Trophoblast cell (in vitro differentiated cells and primary cell): ENCODE results near the gene BLOC1S4.

Experiments
- DNase-seq, 2 donors: peaks; one replicate each; pipeline ENCODE4 v3.0.0-alpha.2; 2016
- H2AFZ ChIP-seq: 2 replicates; pipeline ENCODE4 v1.6.1; 2013; ENCODE audit warnings: low read length, moderate library complexity, mild to moderate bottlenecking; ENCODE audit not compliant: insufficient read depth, poor library complexity
- H2AK5ac ChIP-seq: 2 replicates; pipeline ENCODE4 v1.6.1; 2013; ENCODE audit warnings: mild to moderate bottlenecking, low read length
- H2BK120ac ChIP-seq: 2 replicates; pipeline ENCODE4 v1.6.1; 2013; ENCODE audit warnings: low read length, mild to moderate bottlenecking, moderate library complexity; ENCODE audit not compliant: insufficient read depth, poor library complexity
- H2BK12ac ChIP-seq: 2 replicates; pipeline ENCODE4 v1.6.1; 2013; ENCODE audit warnings: mild to moderate bottlenecking, low read length, moderate library complexity
- H2BK5ac ChIP-seq: 2 replicates; pipeline ENCODE4 v1.6.1; 2013; ENCODE audit warnings: low read length, low read depth, moderate library complexity, mild to moderate bottlenecking; ENCODE audit not compliant: poor library complexity
- H3K14ac ChIP-seq: 2 replicates; pipeline ENCODE4 v1.6.1; 2013; ENCODE audit warnings: mild to moderate bottlenecking, low read length
- H3K18ac ChIP-seq: 2 replicates; pipeline ENCODE4 v1.6.1; 2013; ENCODE audit warnings: mild to moderate bottlenecking, low read length
- H3K23ac ChIP-seq: 2 replicates; pipeline ENCODE4 v1.6.1; 2013; ENCODE audit warnings: low read length
- H3K27ac ChIP-seq: 2 replicates; pipeline ENCODE4 v1.5.1; 2013; ENCODE audit warnings: low read depth, mild to moderate bottlenecking, inconsistent platforms, low read length, moderate library complexity
- H3K27me3 ChIP-seq: 2 replicates; pipeline ENCODE4 v1.6.1; 2013; ENCODE audit warnings: inconsistent platforms, mild to moderate bottlenecking, low read length, moderate library complexity; ENCODE audit not compliant: insufficient read depth
- H3K36me3 ChIP-seq, 2 experiments: 1 replicate in 1 of 2; 2 replicates in 1 of 2; pipeline ENCODE4 v1.6.1; 2013; ENCODE audit warnings: low read length in 2 of 2, mild to moderate bottlenecking in 2 of 2, moderate library complexity in 1 of 2; ENCODE audit not compliant: insufficient read depth in 2 of 2, control insufficient read depth in 1 of 2
- H3K4ac ChIP-seq: 2 replicates; pipeline ENCODE4 v1.6.1; 2013; ENCODE audit warnings: low read depth, mild to moderate bottlenecking, low read length, moderate library complexity
- H3K4me1 ChIP-seq, 2 experiments: 1 replicate in 1 of 2; 2 replicates in 1 of 2; pipeline ENCODE4 v1.6.1; 2013; ENCODE audit warnings: low read length in 2 of 2, mild to moderate bottlenecking in 2 of 2, moderate library complexity in 1 of 2; ENCODE audit not compliant: insufficient read depth in 2 of 2, control insufficient read depth in 1 of 2
- H3K4me2 ChIP-seq: 2 replicates; pipeline ENCODE4 v1.6.1; 2013; ENCODE audit warnings: inconsistent platforms, mild to moderate bottlenecking, low read length, moderate library complexity
- H3K4me3 ChIP-seq: 2 replicates; pipeline ENCODE4 v1.5.1; 2013; ENCODE audit warnings: mild to moderate bottlenecking, low read depth, low read length, inconsistent platforms
- H3K79me1 ChIP-seq: one replicate; pipeline ENCODE4 v1.6.1; 2013; ENCODE audit warnings: low read length
- H3K79me2 ChIP-seq: 2 replicates; pipeline ENCODE4 v1.6.1; 2013; ENCODE audit warnings: low read length, mild to moderate bottlenecking; ENCODE audit not compliant: control insufficient read depth, insufficient read depth, poor library complexity
- H3K9ac ChIP-seq: 2 replicates; pipeline ENCODE4 v1.6.1; 2013; ENCODE audit warnings: mild to moderate bottlenecking, low read length
- H3K9me3 ChIP-seq: 2 replicates; pipeline ENCODE4 v1.6.1; 2013; ENCODE audit warnings: low read depth, mild to moderate bottlenecking, control low read depth, inconsistent platforms, low read length; ENCODE audit not compliant: insufficient read depth
- H4K12ac ChIP-seq: 2 replicates; pipeline ENCODE4 v1.6.1; 2013; ENCODE audit warnings: low read depth, mild to moderate bottlenecking, low read length, moderate library complexity
- H4K8ac ChIP-seq: 2 replicates; pipeline ENCODE4 v1.6.1; 2013; ENCODE audit warnings: low read depth, mild to moderate bottlenecking, low read length, moderate library complexity
- H4K91ac ChIP-seq: one replicate; pipeline ENCODE4 v1.6.1; 2013; ENCODE audit warnings: low read depth, mild to moderate bottlenecking, low read length, moderate library complexity
- WGBS: extraction: QIAGEN DNeasy Blood & Tissue Kit; methylation state at CpG from one replicate; pipeline ENCODE4 v1.1.7; 2013; ENCODE audit warnings: missing lambda C conversion rate; ENCODE audit not compliant: insufficient read length, insufficient coverage; ENCODE audit errors: extremely low coverage; 5-methylcytosine and 5-hydroxymethylcytosine counted together

BLOC1S4 gene

DNA sequence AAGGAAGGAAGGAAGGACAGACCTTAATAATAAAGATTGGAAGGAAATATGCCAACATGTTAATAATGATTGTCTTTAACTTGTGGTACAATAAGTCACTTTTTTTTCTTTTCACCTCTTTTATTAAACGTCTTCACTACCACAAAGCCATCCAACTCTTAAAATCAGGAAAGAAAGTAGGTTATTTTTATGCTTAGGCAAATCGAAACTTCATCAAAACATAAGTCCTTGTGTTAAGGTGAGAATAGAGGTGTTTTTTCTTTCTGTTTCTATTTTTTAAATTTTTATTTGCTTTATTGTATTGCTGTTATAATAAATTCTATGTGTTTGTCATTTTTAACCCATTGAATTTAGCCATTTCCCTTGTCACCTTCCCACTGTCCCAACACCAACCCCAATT lies 26.5 kb downstream of the BLOC1S4 start:
- no peak overlapping the region for H2BK12ac ChIP-seq
- H3K9ac ChIP-seq = no peak overlapping the region
- H3K4me1 ChIP-seq = no peaks in the 10 kb centered on the region
- H2BK5ac ChIP-seq = no peak overlapping the region
- no peak overlapping the region for H3K14ac ChIP-seq
- no peak overlapping the region for H3K27ac ChIP-seq
- H3K9me3 ChIP-seq = peaks cover 4% of the 10 kb centered on the region
- H3K27me3 ChIP-seq = no peaks in the 10 kb centered on the region
- H4K12ac ChIP-seq = no peak overlapping the region
- H3K4me3 ChIP-seq = no peak overlapping the region
- H3K4me2 ChIP-seq = no peak overlapping the region
- H4K8ac ChIP-seq = no peak overlapping the region
- WGBS = no CpG with 5 or more reads among the region's 2 CpGs
- no peak overlapping the region for H2AK5ac ChIP-seq
- no peaks in the 10 kb centered on the region for H3K79me1 ChIP-seq
- H3K18ac ChIP-seq = no peak overlapping the region
- H3K36me3 ChIP-seq = no peaks in the 10 kb centered on the region
- no peak for DNase-seq
- no peak overlapping the region for H2AFZ ChIP-seq
- H2BK120ac ChIP-seq = no peak overlapping the region
- no peak overlapping the region for H3K4ac ChIP-seq
- no peak overlapping the region for H3K23ac ChIP-seq
- H3K79me2 ChIP-seq = no peaks in the 10 kb centered on the region
- H4K91ac ChIP-seq = no peak overlapping the region

DNA sequence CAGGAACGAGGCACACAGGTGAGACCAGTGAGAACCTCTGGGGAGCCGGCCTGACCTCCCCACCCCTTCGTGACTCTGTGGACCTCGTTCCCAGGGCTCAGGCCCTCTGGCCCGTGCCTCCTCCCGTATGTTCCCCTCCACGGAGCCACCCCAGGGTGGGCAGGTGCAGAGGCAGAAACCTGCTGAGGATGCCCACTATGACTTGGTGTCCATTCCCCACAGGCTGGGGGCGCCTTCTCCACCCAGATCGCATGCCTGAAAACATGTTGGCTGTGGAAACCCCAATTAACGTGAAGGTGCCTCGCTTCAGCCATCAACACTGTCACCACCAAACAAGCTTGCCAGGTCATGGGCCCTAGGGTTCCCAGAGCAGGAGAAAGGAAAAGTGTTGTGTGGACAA lies 27.0 kb downstream of the BLOC1S4 start:
- Histone ChIP-seq H3K14ac (no peak overlapping the region), H3K27me3 (no peaks in the 10 kb centered on the region), H3K79me2 (no peaks in the 10 kb centered on the region), H3K79me1 (no peaks in the 10 kb centered on the region), H3K4ac (no peak overlapping the region), H3K4me1 (no peaks in the 10 kb centered on the region), H3K9ac (no peak overlapping the region), H3K23ac (no peak overlapping the region), H3K18ac (no peak overlapping the region), H4K91ac (no peak overlapping the region), H3K4me2 (no peak overlapping the region), H4K12ac (no peak overlapping the region), H3K36me3 (no peaks in the 10 kb centered on the region), H2BK5ac (no peak overlapping the region), H3K4me3 (no peak overlapping the region), H3K9me3 (peaks cover 4% of the 10 kb centered on the region), H2AFZ (no peak overlapping the region), H4K8ac (no peak overlapping the region), H2BK12ac (no peak overlapping the region), H2AK5ac (no peak overlapping the region), H3K27ac (no peak overlapping the region), H2BK120ac (no peak overlapping the region)
- no peak for DNase-seq
- no CpG with 5 or more reads among the region's 11 CpGs for WGBS

DNA sequence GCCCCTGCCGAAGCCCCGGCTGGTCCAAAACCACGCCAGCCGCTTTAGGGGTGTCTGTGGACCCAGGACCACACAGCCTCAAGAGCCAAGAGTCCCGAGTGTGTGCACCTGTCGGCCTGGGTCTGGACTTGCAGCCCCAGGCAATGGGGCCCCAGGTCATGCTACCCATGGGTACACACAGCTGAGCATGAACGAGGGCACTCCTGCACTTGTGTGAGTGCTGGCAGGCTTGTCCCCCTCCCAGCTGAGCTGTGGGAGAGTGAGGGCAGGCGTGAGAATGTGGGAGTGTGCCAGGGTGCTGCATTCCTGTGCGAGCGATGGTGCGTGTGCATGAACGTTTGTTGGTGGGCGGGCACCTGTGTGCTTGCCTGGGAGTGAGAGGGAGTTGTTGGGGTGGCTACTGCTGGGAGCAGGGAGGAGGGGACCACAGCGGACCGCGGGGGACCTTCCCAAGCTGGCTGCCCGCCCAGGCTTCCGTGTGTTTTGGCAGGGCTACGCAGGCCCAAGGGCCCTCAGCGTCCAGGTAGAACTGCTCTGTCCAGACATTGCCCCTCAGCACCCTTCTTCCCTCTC lies 30.8 kb downstream of the BLOC1S4 start:
- Histone ChIP-seq H3K4ac (no peak overlapping the region), H4K91ac (no peak overlapping the region), H2AK5ac (peak overlapping the region; percentile 33), H2BK12ac (no peak overlapping the region), H3K18ac (no peak overlapping the region), H3K79me1 (peaks cover 2% of the 10 kb centered on the region), H2BK120ac (no peak overlapping the region), H2BK5ac (no peak overlapping the region), H3K4me2 (no peak overlapping the region), H3K14ac (no peak overlapping the region), H3K36me3 (no peaks in the 10 kb centered on the region), H3K23ac (no peak overlapping the region), H3K4me3 (no peak overlapping the region), H3K27ac (no peak overlapping the region), H4K12ac (no peak overlapping the region), H3K4me1 (peaks cover 0 to 14% of the 10 kb centered on the region in 2 experiments), H4K8ac (no peak overlapping the region), H3K9ac (no peak overlapping the region), H2AFZ (no peak overlapping the region), H3K79me2 (no peaks in the 10 kb centered on the region), H3K9me3 (no peaks in the 10 kb centered on the region), H3K27me3 (no peaks in the 10 kb centered on the region)
- no peak for DNase-seq
- no CpG with 5 or more reads among the region's 20 CpGs for WGBS

DNA sequence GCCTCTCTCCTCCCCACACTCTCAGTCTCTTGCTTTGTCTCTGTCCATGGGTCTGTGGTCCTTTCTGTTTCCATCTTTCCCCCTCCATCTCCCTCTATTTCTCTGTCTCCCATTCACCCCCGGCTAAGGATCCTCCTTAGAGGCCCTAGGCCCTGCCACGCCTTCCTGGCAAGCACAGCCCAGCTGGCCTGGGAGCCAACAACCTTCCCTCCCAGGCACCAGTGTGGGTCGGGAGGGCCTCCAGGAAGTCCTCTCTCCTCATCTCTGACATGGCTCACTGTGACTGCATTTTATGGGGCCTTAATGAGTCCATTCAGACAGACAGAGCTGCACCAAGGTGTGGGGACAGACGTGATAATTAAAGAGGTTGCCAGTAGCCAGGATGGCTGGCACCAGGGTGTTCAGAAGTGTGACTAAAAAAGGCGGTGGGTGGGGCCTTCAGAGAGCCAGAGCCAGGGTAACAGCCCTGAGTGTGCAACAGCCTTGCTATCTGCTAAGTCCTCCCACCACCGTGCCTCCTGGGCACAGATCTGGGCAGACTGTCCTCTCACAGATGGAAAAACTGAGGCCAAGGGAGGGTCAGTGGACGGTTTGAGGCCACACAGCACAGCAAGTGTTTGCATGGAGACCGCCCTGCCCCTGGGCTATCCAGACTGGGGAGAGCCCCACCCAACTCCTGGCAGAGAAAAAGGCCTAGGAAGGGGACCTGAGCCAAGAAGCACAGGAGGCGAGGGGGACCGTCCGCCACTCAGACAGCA lies 31.5 kb downstream of the BLOC1S4 start:
- WGBS = no CpG with 5 or more reads among the region's 11 CpGs

More for the DNA sequence above, 31.5 kb downstream of the BLOC1S4 start:
- H3K27ac ChIP-seq = no peak overlapping the region
- H3K18ac ChIP-seq = no peak overlapping the region
- peak overlapping the region; percentile 18 for H2BK120ac ChIP-seq
- H3K79me2 ChIP-seq = no peaks in the 10 kb centered on the region
- no peak overlapping the region for H3K4me2 ChIP-seq
- H3K79me1 ChIP-seq = peaks cover 2% of the 10 kb centered on the region
- H2BK5ac ChIP-seq = no peak overlapping the region
- no peak overlapping the region for H4K91ac ChIP-seq
- no peak overlapping the region for H2AK5ac ChIP-seq
- no peak for DNase-seq
- H3K9ac ChIP-seq = no peak overlapping the region
- H3K4me3 ChIP-seq = no peak overlapping the region
- H3K4me1 ChIP-seq = peaks cover 0 to 15% of the 10 kb centered on the region in 2 experiments
- no peak overlapping the region for H4K12ac ChIP-seq
- H3K23ac ChIP-seq = no peak overlapping the region
- no peaks in the 10 kb centered on the region for H3K36me3 ChIP-seq
- no peaks in the 10 kb centered on the region for H3K27me3 ChIP-seq
- H2AFZ ChIP-seq = no peak overlapping the region
- no peak overlapping the region for H3K4ac ChIP-seq
- no peaks in the 10 kb centered on the region for H3K9me3 ChIP-seq
- H3K14ac ChIP-seq = no peak overlapping the region
- no peak overlapping the region for H4K8ac ChIP-seq
- H2BK12ac ChIP-seq = no peak overlapping the region
